C4-2B (cell line): ENCODE measurements around the gene PKHD1.

Experiments
- CTCF ChIP-seq: fragments of 450-650 bp; conservative IDR thresholded peaks from 2 replicates; pipeline ENCODE4 v1.5.1; 2017; ENCODE audit warnings: mild to moderate bottlenecking
- ZFX ChIP-seq: fragments of 450-650 bp; IDR thresholded peaks from 2 replicates; pipeline ENCODE4 v1.6.1; 2017

DNA sequence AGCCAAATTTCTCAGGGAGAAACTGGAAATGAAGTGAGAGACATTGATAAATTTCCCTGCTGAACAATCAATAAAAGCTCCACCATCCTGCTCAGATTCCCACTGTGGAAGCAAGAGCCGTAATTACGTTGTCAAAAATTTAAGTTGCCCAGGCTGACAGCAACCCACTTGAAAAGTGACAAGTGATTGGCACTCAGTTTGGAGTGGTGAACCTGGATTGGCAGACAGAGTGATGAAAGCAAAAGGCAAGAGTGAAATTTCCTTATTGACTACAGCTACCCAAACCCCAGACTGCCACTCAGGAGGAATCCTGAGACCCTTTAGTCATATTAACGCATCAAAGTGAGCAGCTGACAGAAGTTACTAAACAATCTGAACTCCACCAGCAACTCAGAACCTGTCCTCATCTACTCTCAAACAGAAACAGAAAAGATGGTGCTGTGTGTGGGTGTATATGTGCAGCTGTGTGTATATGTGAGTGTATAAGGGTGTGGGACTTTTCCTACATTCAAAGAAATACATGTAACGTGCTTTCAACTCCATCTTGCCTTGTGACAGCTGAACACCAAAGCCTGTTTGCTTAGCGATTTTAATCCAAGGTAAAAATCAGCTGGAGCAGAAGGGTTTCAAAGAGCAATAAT is 157.4 kb downstream of the PKHD1 start:
- no peak for TF ChIP-seq CTCF
- no peak for TF ChIP-seq ZFX
